ENCODE measurements around the gene TFF1.

The TFF1 gene

DNA sequence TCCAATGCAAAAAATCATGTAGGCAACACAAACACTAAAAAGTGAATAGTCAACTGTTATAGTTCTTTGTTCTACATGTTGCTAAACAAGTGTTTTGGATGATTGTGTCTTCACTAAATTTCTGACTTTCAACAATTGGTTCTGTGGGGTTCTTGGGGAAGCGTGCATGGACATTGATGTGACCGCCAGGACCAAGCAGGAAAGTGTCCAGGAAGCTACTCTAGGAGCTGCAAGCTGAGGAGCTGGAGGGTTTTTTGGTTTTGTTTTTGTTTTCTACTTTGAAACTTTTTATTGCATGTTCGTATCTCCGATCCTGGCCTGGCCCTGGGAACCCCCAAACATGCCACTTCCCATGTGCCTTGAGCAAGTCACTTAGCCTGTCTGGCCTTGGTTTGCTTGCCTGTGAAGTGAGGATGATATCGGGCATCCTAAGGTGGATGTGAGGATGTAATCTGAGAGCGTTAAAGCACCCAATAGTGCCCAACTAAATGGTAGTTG, 21.6 kb upstream of the TFF1 start:
- DNase-seq (ENCODE audit: low read depth): no peak
- no peak overlapping the region for H3K4me3 ChIP-seq (ENCODE audit: low read length)

DNA sequence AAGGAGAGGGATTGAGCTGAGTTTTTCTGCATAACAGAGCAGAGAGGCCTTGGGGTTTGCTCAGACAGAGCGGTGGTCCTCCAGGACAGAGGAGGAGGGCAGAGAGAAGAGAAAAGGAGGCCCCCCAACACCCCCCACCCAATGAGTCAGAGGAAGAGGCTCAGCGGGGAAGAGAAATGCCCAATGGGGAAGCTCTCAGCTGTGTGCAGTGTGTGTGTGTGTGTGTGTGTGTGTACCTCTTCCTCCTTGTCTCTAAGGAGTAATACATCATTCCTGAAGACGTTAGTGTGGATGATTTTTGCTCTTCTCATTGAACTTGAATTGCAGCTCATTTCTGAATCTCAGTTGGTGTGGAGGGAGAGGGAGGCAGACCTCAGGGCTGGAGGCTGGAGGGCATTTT, 20.8 kb upstream of the TFF1 start:
- H3K4me3 ChIP-seq (ENCODE audit: low read length): no peak overlapping the region
- TF ChIP-seq, protein P1, sequence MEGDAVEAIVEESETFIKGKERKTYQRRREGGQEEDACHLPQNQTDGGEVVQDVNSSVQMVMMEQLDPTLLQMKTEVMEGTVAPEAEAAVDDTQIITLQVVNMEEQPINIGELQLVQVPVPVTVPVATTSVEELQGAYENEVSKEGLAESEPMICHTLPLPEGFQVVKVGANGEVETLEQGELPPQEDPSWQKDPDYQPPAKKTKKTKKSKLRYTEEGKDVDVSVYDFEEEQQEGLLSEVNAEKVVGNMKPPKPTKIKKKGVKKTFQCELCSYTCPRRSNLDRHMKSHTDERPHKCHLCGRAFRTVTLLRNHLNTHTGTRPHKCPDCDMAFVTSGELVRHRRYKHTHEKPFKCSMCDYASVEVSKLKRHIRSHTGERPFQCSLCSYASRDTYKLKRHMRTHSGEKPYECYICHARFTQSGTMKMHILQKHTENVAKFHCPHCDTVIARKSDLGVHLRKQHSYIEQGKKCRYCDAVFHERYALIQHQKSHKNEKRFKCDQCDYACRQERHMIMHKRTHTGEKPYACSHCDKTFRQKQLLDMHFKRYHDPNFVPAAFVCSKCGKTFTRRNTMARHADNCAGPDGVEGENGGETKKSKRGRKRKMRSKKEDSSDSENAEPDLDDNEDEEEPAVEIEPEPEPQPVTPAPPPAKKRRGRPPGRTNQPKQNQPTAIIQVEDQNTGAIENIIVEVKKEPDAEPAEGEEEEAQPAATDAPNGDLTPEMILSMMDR (conservative IDR thresholded peaks at IDR 0.05; ENCODE audit: low read depth, low read length): no peak
- no peak for DNase-seq (ENCODE audit: low read depth)

More for the DNA sequence above, 21.6 kb upstream of the TFF1 start:
- TF ChIP-seq, protein P1 (conservative IDR thresholded peaks at IDR 0.05; ENCODE audit: low read depth, low read length): no peak

DNA sequence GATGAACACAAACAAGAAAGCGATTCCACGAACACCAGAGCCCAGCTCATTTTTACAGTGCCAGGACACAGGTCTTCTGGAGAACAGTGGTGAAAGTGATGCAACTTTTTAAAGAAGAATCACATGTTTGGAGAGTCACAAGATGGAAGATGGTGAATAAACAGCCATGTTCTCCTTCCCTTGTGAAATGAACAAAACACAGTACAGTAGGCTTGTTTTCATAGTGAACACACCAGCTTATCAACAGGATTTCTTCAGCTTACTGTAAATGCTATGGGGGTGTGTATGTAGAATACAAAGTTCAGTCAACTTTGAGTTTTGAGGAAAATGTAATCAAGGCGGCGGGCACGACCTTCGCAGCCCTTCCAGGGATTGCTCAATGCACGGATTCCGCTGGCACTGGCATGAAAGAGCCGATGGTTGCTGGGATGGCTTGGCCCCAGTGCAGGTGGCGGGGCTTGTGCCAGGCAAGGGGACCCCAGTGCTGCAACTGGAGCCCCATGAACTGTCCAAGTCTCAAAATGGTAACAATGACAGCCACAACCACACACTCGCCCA, 19.8 kb upstream of the TFF1 start:
- TF ChIP-seq, protein P1 (conservative IDR thresholded peaks at IDR 0.05; ENCODE audit: low read depth, low read length): no peak
- DNase-seq (ENCODE audit: low read depth): no peak
- H3K4me3 ChIP-seq (ENCODE audit: low read length): no peak overlapping the region

DNA sequence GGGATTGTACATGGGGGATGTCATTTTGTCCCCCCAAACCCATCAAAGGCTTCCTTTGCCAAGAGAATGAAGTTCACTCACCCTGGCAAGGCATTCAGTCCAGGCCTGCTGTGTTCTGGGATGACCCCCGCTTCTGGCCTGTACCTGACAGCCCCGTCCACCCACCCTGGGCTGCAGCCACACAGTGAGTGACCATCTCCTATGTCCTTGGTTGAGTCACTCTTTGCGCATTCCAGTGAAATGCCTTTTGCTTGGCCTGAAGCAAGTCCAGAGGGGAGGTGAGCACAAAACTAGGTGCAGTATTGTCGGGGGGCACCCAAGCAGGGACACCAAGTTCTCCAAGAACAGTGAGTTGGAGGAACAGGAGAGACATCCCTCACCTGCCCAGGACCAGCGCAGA, 19.3 kb upstream of the TFF1 start:
- TF ChIP-seq, protein P1 (conservative IDR thresholded peaks at IDR 0.05; ENCODE audit: low read depth, low read length): no peak
- H3K4me3 ChIP-seq (ENCODE audit: low read length): no peak overlapping the region
- no peak for DNase-seq (ENCODE audit: low read depth)

DNA sequence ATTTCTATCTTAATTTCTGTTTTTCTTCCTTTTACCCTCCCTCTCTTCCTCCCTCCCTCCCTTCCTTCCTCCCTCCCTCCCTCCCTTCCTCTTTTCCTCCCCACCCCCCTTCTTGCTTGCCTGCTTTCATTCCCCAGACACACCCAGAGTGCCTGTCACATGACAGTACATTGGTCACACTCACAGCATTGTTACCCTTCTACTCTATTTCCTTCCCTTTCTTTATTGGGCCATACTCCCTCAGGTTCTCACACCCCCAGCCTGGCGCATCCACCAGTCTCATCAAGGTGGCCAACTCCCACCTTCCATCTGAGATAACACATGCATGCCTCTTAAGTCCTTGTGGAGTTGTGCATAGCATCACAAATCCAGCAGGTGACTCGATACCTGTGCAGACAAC, 18.7 kb upstream of the TFF1 start:
- no peak overlapping the region for H3K4me3 ChIP-seq (ENCODE audit: low read length)
- TF ChIP-seq, protein P1 (conservative IDR thresholded peaks at IDR 0.05; ENCODE audit: low read depth, low read length): no peak
- DNase-seq (ENCODE audit: low read depth): no peak

DNA sequence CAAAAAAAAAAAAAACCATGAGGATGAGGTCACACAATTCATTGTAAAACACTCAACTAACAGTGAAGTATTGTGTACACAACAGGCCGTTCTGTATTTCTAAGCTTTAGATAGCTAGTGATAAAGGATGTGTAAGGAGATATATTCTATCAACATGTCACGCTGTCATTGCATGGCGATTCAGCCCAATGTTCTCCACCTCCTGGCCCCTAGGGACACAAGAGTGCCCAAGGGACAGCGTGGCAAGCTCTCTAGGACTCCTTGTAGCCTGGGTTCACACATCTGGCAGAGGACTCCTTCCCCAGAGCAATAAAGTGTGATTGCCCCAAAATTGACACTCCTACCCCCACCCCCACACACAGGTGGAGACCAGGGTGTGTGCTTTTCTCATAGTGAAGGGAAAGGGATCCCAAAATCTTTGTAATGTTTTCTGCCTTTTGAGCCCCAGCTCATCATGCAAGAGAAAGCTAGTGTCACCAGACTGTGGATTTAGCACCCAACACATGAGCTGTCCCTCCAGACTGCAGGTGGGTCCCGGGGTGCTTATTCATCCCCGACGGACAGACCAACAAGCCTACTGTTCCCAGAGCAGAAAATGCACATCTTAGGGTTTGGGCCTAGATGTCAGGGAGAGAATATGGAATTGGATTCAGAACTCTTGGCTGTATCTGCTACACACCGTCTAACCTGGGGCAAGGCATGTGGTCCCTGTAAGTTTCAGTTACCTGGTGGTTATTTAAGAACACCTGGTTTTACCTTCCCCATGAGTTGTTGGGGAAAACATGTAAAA, 18.0 kb upstream of the TFF1 start:
- no peak for DNase-seq (ENCODE audit: low read depth)
- no peak overlapping the region for H3K4me3 ChIP-seq (ENCODE audit: low read length)
- TF ChIP-seq, protein P1 (conservative IDR thresholded peaks at IDR 0.05; ENCODE audit: low read depth, low read length): no peak

DNA sequence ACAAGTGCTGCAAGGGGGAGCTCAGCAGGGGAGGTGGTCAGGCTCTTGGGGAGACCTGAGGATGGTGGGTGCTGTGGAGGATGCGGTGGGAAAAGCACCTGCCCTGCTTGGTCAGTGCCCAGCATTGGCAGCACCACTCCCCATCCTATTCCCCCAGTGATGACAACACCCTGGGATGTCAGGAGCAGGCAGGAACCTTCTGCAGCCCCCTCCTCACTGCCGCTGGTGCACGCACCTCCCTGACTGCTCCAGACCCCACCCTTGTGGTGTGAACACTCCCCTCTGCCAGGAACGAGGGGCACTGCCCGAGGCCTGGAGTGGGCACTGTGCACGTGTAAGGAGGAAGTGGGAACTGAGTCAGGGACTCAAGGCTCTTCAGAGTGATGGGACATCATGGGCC, 17.0 kb upstream of the TFF1 start:
- TF ChIP-seq, protein P1 (conservative IDR thresholded peaks at IDR 0.05; ENCODE audit: low read depth, low read length): no peak
- no peak for DNase-seq (ENCODE audit: low read depth)
- H3K4me3 ChIP-seq (ENCODE audit: low read length): no peak overlapping the region
